GM12892 (cell line): Measurements from ENCODE around the gene GAL3ST2.

Source experiments
- POLR2A ChIP-seq: IDR thresholded peaks from 2 replicates; pipeline ENCODE4 v1.6.1; 2011; ENCODE audit warnings: low read depth, low read length, control low read depth
- POLR2AphosphoS5 ChIP-seq: IDR thresholded peaks from 2 replicates; pipeline ENCODE4 v1.6.1; 2011; ENCODE audit warnings: low read depth, low read length, control low read depth

GRCh38 chr2:241773511-241774418 lies 2.9 kb upstream of the GAL3ST2 start:
- TF ChIP-seq POLR2A (no peak), POLR2AphosphoS5 (no peak)
